ENCODE results near the gene GTF3C6.
A peak's percentile ranks its signal among the peaks of the same experiment; 100 is the strongest.
"Not testable (repeated sequence)": the region's sequence is repeated elsewhere in the genome, so short reads cannot be mapped to it uniquely, and the experiment has no call there.

GTF3C6 gene

GRCh38 chr6:110980227-110980626 lies 21.7 kb downstream of the GTF3C6 start:
- no peak for DNase-seq

- no peak for DNase-seq
Observed at GRCh38 chr6:110980648-110981047, 22.1 kb downstream of the GTF3C6 start.

GRCh38 chr6:110981202-110981600 lies 22.7 kb downstream of the GTF3C6 start:
- peak; percentile 30 for DNase-seq

- no peak for DNase-seq
Observed at GRCh38 chr6:110990840-110991576, 32.5 kb downstream of the GTF3C6 start.

- no peak for DNase-seq
Observed at GRCh38 chr6:110996691-110997090, 38.2 kb downstream of the GTF3C6 start.

- DNase-seq: peak; percentile 69
Observed at GRCh38 chr6:110999634-111000270, 41.2 kb downstream of the GTF3C6 start.

GRCh38 chr6:111002350-111002749 lies 43.8 kb downstream of the GTF3C6 start:
- no peak for DNase-seq

GRCh38 chr6:111011360-111012142 lies 53.0 kb downstream of the GTF3C6 start:
- DNase-seq: peak; percentile 78

GRCh38 chr6:111012143-111012452 lies 53.6 kb downstream of the GTF3C6 start:
- no peak for DNase-seq

GRCh38 chr6:111012520-111012919 lies 54.0 kb downstream of the GTF3C6 start:
- DNase-seq: not testable (repeated sequence)

GRCh38 chr6:111013144-111013915 lies 54.8 kb downstream of the GTF3C6 start:
- no peak for DNase-seq

- DNase-seq: no peak
Observed at GRCh38 chr6:111015389-111016124, 57.1 kb downstream of the GTF3C6 start.

GRCh38 chr6:111017241-111017640 lies 58.7 kb downstream of the GTF3C6 start:
- not testable (repeated sequence) for DNase-seq
